ENCODE measurements around the gene C11orf91. TPM values are rescaled to one million over a fixed set of nuclear protein-coding genes. Genes with fewer than 3 reads are reported as not detected.
"Not testable (repeated sequence)": the region's sequence is repeated elsewhere in the genome, so short reads cannot be mapped to it uniquely, and the experiment has no call there.

The C11orf91 gene, protein sequence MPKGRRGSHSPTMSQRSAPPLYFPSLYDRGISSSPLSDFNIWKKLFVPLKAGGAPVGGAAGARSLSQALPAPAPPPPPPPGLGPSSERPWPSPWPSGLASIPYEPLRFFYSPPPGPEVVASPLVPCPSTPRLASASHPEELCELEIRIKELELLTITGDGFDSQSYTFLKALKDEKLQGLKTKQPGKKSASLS
- not detected for total RNA-seq

DNA sequence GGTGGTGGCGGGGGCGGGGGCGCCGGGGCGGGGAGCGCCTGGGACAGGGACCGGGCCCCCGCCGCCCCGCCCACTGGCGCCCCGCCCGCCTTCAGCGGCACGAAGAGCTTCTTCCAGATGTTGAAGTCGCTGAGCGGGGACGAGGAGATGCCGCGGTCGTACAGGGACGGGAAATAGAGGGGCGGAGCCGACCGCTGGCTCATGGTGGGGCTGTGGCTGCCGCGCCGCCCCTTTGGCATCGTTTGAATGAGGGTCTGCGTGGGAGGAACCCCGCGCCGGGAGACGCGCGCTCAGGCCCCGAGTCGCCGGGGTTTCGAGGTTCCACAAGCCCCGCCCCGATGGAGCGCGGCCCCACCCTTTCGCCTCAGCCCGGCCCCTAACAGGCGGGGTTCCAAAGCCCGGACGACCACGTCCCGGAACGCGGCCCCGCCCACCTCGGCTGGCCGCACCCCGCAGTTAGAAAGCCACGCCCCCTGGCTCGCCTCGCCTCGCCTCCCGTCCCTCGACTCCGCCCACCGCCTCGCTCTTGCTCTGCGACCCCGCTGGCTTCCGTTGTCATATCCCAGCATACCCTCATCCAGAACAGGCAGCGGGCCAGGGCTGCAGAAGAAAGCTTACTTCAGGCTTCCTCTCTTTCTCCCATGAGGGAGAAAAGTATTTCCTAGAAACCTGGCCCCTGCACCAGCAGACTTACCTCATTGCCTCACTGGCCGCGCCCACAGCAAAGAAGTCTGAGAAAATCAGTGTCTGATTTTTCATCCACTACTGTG, at the start of gene C11orf91:
Gene C11orf91, minus strand, starts transcription at position 325 of the 770 bp plus-strand sequence. Its CDS starts 86 bp downstream, at position 239.
- ATAC-seq (peak; percentile 92), DNase-seq (ENCODE audit: low spot score) (peak; percentile 95)

DNA sequence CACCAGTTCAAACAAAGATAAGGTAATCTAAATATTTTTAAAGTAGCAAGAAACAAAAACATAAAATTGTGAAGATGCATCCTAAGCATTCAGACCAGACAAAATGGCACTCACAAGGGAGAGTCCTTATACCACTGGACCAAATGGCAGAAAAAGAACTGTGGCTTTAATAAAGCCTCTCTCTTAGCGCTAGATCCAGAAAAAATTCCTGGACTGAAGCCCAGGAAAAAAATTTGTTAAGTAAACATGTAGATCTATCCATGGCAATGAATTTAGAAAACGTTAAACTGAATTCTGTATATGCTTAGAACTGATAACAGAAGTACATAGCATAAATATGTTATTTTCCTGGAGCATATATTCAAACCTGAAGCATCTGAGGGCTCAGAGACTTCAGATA, 47.4 kb upstream of the C11orf91 start:
- ATAC-seq = peak; percentile 31
- no peak for DNase-seq (ENCODE audit: low spot score)

DNA sequence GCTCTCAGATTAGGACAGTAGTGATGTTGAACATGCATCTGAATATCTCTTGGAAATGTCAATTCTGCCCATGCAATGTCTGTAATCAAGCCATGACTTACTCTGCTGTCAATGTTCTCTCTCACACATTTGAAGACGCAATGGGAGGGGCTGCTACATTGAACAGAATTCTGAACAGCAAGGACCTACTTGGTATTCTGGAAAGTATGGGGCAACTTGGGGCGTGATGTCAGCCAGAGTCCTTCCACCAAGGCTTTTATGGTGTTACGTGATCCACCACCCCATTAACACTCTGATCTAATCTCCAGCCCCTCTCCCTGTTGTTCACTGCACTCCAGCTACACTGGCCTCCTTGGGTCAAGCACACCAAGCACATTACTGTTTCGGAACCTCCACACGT, 42.7 kb upstream of the C11orf91 start:
- DNase-seq (ENCODE audit: low spot score) (no peak), ATAC-seq (no peak)

DNA sequence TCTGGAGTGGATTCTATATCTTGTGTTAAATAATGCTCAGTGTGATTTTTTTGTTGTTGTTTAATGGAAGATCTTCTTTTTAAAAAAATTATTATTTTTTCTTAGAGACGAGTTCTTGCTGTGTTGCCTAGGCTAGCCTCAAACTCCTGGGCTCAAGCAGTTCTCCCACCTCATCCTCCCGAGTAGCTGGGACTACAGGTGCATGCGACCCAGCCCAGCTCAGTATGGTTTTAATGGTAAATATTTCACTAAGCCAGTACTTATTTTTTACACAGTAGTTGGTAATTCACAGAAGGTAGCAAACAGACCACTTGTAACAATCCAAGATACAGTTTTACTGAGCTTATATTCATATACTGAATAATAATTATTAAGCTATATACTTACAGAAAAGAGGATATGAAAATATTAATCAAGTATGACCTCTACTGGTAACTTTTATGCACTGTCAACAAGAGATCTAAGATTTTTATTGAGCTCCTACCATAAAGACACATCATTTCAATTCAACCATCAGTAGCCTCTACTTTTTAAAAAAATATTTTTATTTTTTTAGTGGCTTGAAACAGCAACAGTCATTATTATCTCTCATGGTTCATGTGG, 41.7 kb upstream of the C11orf91 start:
- DNase-seq (ENCODE audit: low spot score) (no peak), ATAC-seq (peak; percentile 61)

DNA sequence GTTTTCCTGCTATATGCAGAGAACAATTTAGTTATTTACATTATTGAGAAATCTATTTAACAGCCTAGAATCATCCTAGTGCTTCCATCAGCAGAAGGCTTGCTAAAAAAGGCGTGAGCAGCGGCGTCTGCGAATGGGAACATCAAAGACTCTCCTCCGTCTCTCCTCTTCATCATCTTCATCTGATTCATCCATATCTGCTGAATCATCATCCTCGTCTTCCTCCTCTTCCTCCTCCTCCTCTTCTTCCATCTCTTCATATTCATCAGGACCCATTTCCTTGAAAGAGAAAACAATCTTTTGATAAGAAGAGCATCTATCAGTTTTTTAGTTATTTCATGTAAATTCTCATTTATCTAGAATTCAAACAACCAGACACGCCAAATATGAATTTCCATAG, 41.2 kb upstream of the C11orf91 start:
- no peak for ATAC-seq

DNA sequence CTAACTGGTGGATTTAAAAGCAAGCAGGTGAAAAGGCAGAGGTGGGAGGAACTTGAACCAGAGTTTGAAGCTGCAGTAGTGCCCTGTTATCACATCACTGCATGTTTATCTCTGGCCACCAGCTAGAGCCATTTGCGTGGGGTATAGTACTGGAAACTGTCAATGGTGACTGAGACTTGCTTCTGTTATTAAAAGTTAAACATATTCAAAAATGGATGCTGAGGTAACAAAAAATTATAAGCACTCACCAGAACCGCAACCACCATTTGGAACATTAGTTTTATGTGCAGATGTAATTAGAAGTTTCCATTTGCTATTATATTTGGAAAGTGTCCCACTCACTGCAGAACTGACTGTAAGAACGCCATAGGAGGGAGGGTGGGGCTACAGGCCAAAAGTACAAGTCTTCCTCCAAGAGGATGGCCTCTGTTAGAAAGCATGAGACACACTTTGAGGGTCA, 36.8 kb upstream of the C11orf91 start:
- DNase-seq (ENCODE audit: low spot score) (no peak), ATAC-seq (no peak)

More for the DNA sequence above, 41.2 kb upstream of the C11orf91 start:
- DNase-seq (ENCODE audit: low spot score) = no peak

DNA sequence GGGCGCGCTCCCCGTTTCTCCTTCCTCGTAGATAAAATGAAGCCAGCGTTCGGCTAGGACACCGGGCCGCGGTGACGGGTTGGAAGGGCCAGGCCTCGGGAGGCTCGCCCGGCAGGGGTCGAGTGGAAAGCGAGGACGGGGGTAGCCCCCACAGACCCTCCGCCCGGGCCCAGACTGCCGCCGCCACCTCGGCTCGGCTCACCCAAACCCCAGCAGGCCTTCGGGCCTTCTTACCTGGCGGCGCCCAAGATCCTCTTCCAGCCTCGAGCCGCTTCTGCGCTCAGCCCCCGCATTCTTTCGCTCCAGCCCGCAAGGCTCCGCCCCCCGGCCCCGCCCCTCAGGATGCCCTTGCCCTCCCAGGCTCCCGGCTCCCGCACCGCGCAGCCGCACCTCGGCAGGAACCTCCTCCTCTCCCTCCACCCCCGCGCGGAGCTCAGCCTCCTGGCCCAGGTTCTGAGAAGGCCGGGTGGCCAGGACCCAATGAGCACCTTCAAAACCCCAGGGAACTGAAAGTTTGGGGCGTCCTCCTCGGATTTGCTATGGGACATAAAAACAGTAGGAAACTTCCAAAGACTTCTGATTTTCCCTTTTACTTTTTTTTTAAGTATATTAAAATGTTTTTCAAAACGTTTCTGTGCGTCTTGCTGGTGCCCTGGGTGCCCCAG, 35.7 kb upstream of the C11orf91 start, which contains the start of gene CD59:
Gene CD59, minus strand, starts transcription at position 276 of the 665 bp plus-strand sequence. CDS start 13,978 bp downstream, outside the sequence.
- ATAC-seq (peak; percentile 96), DNase-seq (ENCODE audit: low spot score) (peak; percentile 99)

DNA sequence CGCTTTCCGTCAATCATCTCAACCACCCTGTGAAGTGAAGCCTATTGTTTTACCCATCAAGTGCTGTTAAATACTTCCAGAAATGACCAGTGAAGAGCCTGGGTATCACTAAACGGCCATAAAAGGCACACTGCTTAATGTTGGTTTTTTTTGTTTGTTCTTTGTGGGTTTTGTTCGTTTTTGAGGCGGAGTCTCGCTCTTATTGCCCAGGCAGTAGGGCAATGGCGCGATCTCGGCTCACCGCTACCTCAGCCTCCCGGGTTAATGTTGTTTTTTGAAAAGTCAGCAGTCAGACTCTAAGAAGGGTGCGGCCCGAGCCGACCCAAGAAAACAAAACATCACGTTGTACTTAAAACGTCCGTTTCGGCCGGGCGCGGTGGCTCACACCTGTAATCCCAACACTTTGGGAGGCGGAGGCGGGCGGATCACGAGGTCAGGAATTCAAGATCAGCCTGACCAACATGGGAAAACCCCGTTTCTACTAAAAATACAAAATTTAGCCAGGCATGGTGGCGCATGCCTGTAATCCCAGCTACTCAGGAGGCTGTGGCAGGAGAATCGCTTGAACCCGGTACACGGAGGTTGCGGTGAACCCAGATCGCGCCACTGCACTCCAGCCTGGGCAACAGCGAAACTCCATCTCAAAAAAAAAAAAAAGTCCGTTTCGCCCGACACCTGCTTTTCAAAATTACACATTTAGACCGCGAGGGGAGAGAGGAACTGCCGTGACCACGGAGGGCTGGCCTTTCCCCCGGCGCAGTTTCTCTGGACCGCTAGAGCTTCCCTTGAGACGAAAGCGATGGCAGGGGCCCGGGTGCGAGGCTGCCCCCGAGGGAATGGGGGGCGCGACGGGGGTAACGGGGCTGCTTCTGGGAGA, 34.9 kb upstream of the C11orf91 start:
- DNase-seq (ENCODE audit: low spot score) (no peak), ATAC-seq (peak; percentile 29)

DNA sequence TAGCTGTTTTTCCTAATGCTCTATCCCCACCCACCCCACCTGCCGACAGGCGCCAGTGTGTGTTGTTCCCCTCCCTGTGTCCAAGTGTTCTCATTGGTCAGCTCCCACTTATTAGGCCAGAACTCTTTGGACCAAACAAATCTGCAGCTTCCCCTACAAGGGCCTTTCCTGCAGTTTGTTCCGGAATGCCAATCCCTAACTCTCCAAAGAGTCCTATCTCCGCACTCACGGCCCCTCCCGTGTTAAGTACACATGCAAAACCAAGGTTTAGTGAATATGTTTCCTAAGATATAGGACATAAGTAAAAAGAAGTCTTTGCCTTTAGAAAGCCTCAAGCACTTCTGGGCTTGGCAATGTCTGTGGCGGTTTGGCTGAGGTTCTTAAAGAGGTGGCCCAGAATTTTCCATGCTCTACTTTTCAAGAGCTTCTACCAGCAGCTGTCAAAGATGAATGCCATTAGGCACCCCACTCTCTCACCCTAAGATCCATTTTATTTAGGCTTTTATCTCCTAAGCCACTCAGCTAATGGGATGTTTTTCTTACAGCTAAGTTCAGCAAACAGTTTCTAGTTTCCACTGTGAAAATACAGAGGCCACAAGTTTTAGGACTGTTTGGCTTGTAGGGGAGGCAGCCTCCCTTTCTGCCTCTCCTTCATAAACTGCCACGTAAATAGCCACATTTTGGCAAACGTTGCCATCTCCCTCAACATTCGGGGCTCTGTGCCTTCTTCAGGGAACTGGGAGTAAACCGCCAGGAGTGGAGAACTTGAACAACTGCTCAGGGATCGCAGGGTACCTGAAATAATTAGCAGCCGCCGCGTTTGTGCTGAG, 34.0 kb upstream of the C11orf91 start:
- DNase-seq (ENCODE audit: low spot score) (no peak), ATAC-seq (no peak)

DNA sequence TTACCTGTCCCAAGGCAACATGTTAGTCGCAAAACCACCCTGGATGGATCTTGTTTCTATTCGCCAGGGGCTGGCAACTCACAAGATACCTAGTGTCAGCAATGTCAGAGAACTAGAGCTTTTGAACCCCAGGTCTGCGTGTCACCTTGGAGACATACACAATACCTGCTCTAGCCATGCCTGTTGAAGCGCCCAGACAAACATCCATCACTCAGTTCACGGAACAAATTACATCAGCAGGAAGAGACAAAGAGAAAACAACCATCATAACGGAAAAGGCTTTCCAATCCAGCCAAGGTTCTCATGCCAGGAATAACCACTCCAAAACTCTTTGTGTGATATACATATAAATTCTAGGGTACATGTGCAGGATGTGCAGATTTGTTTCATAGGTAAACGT, 33.4 kb upstream of the C11orf91 start:
- DNase-seq (ENCODE audit: low spot score) (no peak), ATAC-seq (no peak)

DNA sequence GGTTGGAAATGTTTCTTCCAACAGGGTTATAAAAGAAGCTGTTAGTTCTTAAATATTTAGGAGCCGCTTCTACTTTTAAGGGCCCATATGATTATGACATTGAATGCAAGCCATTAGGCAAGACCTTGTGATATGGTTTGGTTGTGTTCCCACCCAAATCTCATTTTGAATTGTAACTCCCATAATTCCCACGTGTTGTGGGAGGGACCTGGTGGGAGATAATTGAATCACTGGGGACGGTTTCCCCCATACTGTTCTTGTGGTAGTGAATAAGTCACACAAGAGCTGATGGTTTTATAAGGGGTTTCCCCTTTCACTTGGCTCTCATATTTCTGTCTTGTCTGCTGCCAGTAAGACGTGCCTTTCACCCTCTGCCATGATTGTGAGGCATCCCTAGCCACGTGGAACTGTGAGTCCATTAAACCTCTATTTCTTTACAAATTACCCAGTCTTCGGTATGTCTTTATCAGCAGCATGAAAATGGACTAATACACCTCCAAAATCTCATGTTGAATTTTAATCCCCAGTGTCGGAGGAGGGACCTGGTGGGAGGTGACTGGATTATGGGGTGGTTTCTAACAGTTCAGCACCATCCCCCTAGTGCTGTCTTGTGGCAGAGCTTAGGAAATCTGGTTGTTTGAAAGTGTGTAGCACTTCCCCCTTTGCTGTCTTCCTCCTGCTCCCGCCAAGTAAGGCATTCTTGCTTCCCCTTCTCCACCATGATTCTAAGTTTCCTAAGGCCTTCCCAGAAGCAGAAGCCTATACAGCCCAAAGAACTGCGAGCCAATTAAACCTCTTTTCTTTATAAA, 31.3 kb upstream of the C11orf91 start:
- DNase-seq (ENCODE audit: low spot score) = no peak
- ATAC-seq = no peak

DNA sequence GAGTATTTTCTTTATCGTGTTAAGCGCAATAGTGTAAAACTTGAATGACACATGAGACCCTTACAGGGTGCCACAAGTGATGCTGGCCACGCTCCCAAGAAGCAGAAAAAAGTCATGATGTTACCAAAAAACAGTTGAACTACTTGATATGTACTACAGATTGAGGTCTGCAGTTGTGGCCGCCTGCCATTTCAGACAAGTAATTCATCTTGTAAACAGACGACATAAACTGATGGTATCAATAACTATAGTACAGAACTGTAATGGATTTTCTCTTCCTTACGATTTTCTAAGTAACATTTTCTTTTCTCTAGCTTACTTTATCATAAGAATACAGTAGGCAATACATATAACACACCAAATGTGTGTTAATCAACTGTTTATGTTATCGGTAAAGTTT, 30.1 kb upstream of the C11orf91 start:
- DNase-seq (ENCODE audit: low spot score) = no peak
- ATAC-seq = no peak

DNA sequence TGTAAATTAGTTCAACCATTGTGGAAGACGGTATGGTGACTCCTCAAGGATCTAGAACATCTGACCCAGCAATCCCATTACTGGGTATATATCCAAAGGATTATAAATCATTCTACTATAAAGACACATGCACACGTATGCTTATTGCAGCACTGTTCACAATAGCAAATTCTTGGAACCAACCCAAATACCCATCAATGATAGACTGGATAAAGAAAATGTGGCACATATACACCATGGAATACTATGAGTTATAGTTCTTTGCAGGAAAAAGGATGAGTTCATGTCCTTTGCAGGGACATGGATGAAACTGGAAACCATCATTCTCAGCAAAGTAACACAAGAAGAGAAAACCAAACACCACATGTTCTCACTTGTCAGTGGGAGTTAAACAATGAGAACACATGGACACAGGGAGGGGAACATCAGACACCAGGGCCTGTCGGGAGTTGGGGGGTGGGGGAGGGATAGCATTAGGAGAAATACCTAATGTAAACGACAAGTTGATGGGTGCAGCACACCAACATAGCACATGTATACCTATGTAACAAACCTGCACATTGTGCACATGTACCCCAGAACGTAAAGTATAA, 28.5 kb upstream of the C11orf91 start:
- DNase-seq (ENCODE audit: low spot score); ATAC-seq: not testable (repeated sequence)

DNA sequence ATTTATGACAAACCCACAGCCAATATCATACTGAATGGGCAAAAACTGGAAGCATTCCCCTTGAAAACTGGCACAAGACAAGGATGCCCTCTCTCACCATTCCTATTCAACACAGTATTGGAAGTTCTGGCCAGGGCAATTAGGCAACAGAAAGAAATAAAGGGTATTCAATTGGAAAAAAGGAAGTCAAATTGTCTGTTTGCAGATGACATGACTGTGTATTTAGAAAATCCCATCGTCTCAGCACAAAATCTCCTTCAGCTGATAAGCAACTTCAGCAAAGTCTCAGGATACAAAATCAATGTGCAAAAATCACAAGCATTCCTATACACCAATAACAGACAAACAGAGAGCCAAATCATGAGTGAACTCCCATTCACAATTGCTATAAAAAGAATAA, 26.9 kb upstream of the C11orf91 start:
- not testable (repeated sequence) for DNase-seq (ENCODE audit: low spot score); ATAC-seq

DNA sequence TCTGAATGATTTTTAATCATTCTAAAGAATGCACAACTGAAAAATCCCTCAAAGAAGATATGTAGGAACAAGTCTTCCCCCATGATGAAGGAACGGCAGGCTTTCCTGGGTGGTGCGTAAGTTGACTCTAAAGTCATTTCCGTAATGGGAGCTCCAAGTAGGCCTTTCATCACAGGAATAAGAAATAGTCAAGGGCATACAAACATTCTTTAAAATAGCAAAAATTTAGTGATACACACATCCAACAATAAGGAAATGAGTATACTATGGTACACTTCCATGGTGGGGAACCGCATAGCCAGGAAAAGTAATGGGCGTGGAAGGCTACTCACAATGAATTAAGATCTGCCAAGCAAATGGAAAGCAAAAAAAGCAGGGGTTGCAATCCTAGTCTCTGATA, 24.9 kb upstream of the C11orf91 start:
- DNase-seq (ENCODE audit: low spot score) = no peak
- no peak for ATAC-seq

DNA sequence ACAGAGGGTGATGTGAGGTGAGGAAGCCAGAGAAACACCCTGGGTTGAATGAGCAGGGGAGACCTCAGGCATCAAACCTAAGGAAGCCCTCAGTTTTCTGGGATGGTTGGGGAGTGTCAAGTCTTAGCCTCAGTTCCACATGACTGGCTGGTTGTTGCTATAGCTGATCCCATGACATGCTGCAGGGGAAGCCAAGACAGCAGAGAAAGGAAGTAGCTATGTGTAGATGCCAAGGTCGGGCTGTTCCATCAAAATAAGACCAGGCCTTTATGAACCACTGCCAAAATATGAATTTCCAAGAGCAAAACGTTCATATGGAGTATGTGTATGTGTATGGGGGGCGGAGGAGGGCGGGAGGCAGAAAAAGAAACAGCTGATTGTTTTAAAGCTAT, 24.0 kb upstream of the C11orf91 start:
- DNase-seq (ENCODE audit: low spot score) (no peak), ATAC-seq (peak; percentile 69)

DNA sequence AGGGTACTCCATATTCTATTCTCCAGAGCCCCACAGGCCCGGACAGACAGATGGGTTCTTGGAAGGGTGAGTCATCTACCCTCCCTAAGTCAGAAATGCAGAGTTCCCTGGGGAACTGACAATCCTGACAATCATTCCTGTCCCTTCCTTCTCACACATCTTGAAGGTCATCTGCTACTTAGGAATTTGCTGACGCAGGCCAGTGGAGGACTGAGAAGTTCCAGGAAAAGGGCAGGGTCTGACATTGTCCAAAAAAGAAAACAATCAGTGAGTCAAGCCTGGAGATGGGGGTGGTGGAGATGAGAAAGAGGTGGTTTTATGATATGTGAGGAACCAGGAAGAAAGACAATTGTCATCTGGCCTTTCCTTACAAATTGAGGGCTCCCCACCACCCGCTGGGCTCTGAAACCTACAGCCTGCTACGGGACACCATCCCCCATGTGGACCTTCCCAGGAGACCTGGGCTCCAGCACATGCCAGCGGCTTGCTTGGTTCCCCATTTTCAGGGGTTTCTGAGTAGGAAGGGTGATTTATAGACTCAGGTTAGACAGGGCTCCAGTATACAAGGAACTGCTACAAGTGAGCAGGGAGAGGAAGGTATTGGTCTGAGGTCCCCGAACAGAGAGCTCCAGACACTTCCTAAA, 22.7 kb upstream of the C11orf91 start:
- peak; percentile 27 for ATAC-seq
- DNase-seq (ENCODE audit: low spot score) = no peak

All from left lobe of liver (tissue), 2 donors.